Measurements from ENCODE around the gene WDFY2. TPM values are rescaled to one million over a fixed set of nuclear protein-coding genes. Genes with fewer than 3 reads are reported as not detected.
A peak's percentile ranks its signal among the peaks of the same experiment; 100 is the strongest.

The WDFY2 gene
- total RNA-seq, 4 donors from 2014 or later: 7.7 to 23.3 (median 18.2) TPM

GRCh38 chr13:51742031-51742430 lies 157.8 kb downstream of the WDFY2 start:
- H3K27me3 ChIP-seq: no peaks in the 10 kb centered on the region
- intact Hi-C loops (cut with DNase I): no loop called here
- DNase-seq: no peak
- no peak for TF ChIP-seq POLR2A (IDR thresholded peaks at IDR 0.05)
- no peak for TF ChIP-seq CTCF (IDR thresholded peaks at IDR 0.05)
- H3K27ac ChIP-seq: no peak overlapping the region
- 93 to 94% methylated on average over 2 of the region's 2 CpGs for WGBS, 2 donors
- peaks cover 0 to 76% (median 0%) of the 10 kb centered on the region in 3 donors for H3K36me3 ChIP-seq
- H3K4me1 ChIP-seq: peaks cover 0 to 32% (median 2%) of the 10 kb centered on the region in 3 donors
- no peak overlapping the region for H3K4me3 ChIP-seq
- no peaks in the 10 kb centered on the region for H3K9me3 ChIP-seq

- 98 to 100% methylated on average over 2 of the region's 2 CpGs for WGBS, 2 donors
- no peak for TF ChIP-seq CTCF (IDR thresholded peaks at IDR 0.05)
- no peak for TF ChIP-seq POLR2A (IDR thresholded peaks at IDR 0.05)
These were observed 158.3 kb downstream of the WDFY2 start for GRCh38 chr13:51742611-51743010.

GRCh38 chr13:51745243-51745642 lies 161.0 kb downstream of the WDFY2 start:
- H3K4me1 ChIP-seq: peaks cover 0 to 17% (median 2%) of the 10 kb centered on the region in 3 donors
- peaks cover 0 to 16% (median 15%) of the 10 kb centered on the region in 3 donors for H3K9me3 ChIP-seq
- no peak overlapping the region for H3K4me3 ChIP-seq
- TF ChIP-seq CTCF (IDR thresholded peaks at IDR 0.05): no peak
- TF ChIP-seq POLR2A (IDR thresholded peaks at IDR 0.05): no peak
- H3K36me3 ChIP-seq: peaks cover 0 to 80% (median 0%) of the 10 kb centered on the region in 3 donors
- no peak for DNase-seq
- no peaks in the 10 kb centered on the region for H3K27me3 ChIP-seq
- 89 to 92% methylated on average over 2 of the region's 2 CpGs for WGBS, 2 donors
- intact Hi-C loops (cut with DNase I): no loop called here
- no peak overlapping the region for H3K27ac ChIP-seq

More at GRCh38 chr13:51742611-51743010, 158.3 kb downstream of the WDFY2 start:
- H3K27me3 ChIP-seq: no peaks in the 10 kb centered on the region
- no peak overlapping the region for H3K27ac ChIP-seq
- no peak overlapping the region for H3K4me3 ChIP-seq
- DNase-seq: no peak
- H3K9me3 ChIP-seq: peaks cover 0 to 5% (median 0%) of the 10 kb centered on the region in 3 donors
- H3K4me1 ChIP-seq: peaks cover 0 to 32% (median 2%) of the 10 kb centered on the region in 3 donors
- intact Hi-C loops (cut with DNase I): no loop called here
- H3K36me3 ChIP-seq: peaks cover 0 to 81% (median 0%) of the 10 kb centered on the region in 3 donors

- peaks cover 0 to 80% (median 0%) of the 10 kb centered on the region in 3 donors for H3K36me3 ChIP-seq
- 75 to 93% methylated on average over 2 of the region's 2 CpGs for WGBS, 2 donors
- TF ChIP-seq POLR2A (IDR thresholded peaks at IDR 0.05) (no peak), CTCF (IDR thresholded peaks at IDR 0.05) (no peak)
- H3K27me3 ChIP-seq: no peaks in the 10 kb centered on the region
- no peak overlapping the region for H3K4me3 ChIP-seq
- peaks cover 0 to 7% (median 0%) of the 10 kb centered on the region in 3 donors for H3K4me1 ChIP-seq
- peaks cover 0 to 16% (median 15%) of the 10 kb centered on the region in 3 donors for H3K9me3 ChIP-seq
- DNase-seq: no peak
- no peak overlapping the region for H3K27ac ChIP-seq
- intact Hi-C loops (cut with DNase I): no loop called here
These were observed 162.5 kb downstream of the WDFY2 start for GRCh38 chr13:51746802-51747201.

GRCh38 chr13:51747438-51748434 lies 163.5 kb downstream of the WDFY2 start:
- no peak for TF ChIP-seq POLR2A (IDR thresholded peaks at IDR 0.05)
- TF ChIP-seq CTCF (IDR thresholded peaks at IDR 0.05): no peak
- peaks cover 0 to 16% (median 15%) of the 10 kb centered on the region in 3 donors for H3K9me3 ChIP-seq
- peaks cover 0 to 83% (median 2%) of the 10 kb centered on the region in 3 donors for H3K36me3 ChIP-seq
- DNase-seq: no peak
- no peaks in the 10 kb centered on the region for H3K27me3 ChIP-seq
- WGBS, 2 donors: 93 to 96% methylated on average over 9 of the region's 9 CpGs
- intact Hi-C loops (cut with DNase I): no loop called here
- H3K4me3 ChIP-seq: no peak overlapping the region
- peaks cover 0 to 7% (median 0%) of the 10 kb centered on the region in 3 donors for H3K4me1 ChIP-seq
- H3K27ac ChIP-seq: peak overlapping the region in 1 of 4 donors; percentile 2
